Limb (tissue), 2 donors: ENCODE measurements around the gene LCT.
A peak's percentile ranks its signal among the peaks of the same experiment; 100 is the strongest.
"Not testable (repeated sequence)": the region's sequence is repeated elsewhere in the genome, so short reads cannot be mapped to it uniquely, and the experiment has no call there.

Experiments used
- DNase-seq, 2 donors: peaks; one replicate each; pipeline ENCODE4 v3.0.0-alpha.2; 2016; ENCODE audit errors: extremely low spot score in 2 of 2

The LCT gene

GRCh38 chr2:135836596-135837270, at the start of gene LCT:
Gene LCT (minus strand): TSS chr2:135837184. CDS start chr2:135837169, 15 bp downstream.
- no peak for DNase-seq

DNA sequence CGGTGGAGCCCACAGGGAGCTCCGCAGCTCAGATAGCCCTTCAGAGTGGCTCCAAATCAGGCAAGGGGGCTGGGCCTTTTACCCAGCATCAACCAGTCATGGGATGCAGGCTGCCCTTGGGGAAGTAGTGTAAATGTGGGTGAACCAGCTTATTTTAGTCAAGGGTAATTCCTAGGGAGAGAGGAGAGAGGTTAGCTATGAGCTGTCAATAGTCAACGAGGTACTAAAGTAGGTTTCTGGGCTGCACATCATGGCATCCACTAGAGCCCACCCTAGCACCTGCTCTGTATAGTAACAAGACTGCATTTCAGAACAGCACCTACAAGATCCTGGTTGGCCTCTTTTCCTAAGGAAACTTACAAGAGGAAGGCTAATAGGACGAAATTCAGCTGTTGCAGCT, 48.7 kb upstream of the LCT start:
- DNase-seq, result no peak

DNA sequence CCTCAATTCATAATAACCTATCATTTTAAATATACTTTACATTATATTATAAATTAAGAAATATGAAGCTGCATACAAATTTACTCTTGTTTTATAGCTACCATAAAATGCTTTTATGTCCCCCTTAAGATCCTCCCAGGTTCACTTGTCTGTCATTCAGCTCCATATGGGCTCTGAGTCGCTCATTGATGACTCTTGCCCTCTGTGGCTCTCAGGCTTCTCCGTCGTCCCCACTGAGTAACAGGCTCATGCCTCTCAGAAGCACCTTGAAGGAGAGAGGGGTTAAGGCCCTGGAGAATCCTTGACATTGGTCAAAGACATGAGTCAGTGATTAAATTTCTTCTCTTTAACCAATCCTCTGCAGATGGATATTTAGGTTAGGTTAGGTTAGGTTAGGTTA, 45.4 kb upstream of the LCT start:
- DNase-seq, result no peak

DNA sequence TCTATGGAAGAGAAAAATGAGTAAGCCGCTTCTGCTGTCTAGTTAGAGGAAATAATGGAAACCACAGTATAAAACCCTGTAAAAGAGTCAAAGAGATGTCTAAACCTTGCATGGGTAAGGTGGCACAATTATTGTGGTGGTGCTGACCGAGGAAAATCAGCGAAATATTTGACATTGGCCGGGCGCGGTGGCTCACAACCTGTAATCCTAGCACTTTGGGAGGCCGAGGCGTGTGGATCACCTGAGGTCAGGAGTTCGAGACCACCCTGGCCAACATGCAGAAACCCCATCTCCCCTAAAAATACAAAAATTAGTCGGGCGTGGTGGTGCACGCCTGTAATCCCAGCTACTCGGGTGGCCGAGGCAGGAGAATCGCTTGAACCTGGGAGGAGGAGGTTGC, 39.8 kb upstream of the LCT start:
- not testable (repeated sequence) for DNase-seq

- DNase-seq, result peak; percentile 97 to 98
Observed at GRCh38 chr2:135876066-135876711, 39.2 kb upstream of the LCT start, which contains the start of gene MCM6. Gene MCM6 (minus strand): TSS chr2:135876443. CDS start chr2:135876365, 78 bp downstream.

DNA sequence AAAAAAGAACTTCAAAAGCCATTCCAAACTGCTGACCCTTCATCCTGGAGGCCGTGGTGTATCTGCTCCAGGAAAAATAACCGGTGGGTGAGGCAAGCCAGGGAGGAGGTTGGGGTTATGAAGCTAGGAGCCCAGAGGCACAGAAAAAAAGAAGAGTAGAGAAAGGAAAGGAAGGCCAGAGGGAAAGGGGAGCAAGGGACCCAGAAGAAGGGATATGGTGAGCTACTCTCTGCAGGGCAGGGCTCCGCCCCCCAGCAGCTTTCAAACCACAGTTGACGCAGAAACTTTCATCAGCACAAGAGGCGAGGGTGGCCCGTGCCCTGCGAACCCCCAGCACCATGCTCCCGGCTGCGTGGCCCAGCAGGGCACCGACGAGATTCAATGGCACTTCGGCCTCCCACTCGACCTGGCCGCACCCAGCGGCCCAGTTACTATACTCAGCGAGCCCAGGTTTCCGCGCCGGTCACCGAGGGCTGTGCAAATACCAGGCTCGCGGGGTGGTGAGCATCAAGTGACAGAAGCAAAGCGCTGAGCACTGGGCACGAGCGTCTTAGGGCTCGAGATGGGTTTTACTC, 38.6 kb upstream of the LCT start:
- DNase-seq, result peak in 1 of 2 donors; percentile 26

DNA sequence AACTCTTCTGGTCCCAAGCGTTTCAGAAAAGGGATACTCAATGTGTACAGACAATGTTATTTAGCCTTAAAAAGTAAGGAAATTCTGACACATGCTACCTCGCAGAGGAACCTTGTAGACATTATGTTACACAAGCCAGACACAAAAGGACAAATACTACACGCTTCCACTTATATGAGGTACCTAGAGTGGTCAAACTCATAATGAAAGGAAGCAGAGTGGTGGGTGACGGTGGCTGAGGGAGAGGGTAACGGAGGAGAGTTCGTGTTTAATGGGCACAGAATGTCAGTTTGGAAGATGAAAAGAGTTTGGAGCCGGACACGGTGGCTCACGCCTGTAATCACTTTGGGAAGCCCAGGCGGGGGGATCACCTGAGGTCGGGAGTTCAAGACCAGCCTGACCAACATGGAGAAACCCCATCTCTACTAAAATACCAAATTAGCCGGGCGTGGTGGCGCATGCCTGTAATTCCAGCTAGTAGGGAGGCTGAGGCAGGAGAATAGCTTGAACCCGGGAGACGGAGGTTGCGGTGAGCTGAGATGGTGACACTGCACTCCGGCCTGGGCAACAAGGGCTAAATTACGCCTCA, 37.9 kb upstream of the LCT start:
- DNase-seq, result no peak

- DNase-seq, result no peak
Observed at GRCh38 chr2:135870571-135870970, 33.6 kb upstream of the LCT start.

- DNase-seq, result no peak
Observed at GRCh38 chr2:135863233-135863632, 26.2 kb upstream of the LCT start.

DNA sequence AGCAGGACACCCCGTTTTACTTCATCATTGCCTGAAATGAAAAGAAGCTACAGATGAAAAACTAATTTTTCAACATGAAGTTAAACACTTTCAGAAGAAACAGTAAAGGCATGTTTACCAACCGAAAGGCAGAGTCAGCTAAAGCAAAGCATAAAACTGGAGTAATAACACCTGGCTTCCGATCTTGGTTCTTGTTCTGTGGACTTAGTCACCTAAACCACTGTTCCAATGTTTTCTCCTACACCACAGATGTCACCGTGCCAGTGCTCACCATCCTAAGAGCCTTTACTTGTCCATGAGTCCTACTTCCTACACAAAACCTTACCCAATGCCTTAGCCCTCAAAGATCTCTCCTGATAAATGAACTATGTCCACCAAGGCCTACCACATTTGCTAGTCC, 25.7 kb upstream of the LCT start:
- DNase-seq, result no peak

GRCh38 chr2:135853401-135853800, 16.4 kb upstream of the LCT start:
- DNase-seq, result no peak

GRCh38 chr2:135851858-135852257, 14.9 kb upstream of the LCT start:
- no peak for DNase-seq

DNA sequence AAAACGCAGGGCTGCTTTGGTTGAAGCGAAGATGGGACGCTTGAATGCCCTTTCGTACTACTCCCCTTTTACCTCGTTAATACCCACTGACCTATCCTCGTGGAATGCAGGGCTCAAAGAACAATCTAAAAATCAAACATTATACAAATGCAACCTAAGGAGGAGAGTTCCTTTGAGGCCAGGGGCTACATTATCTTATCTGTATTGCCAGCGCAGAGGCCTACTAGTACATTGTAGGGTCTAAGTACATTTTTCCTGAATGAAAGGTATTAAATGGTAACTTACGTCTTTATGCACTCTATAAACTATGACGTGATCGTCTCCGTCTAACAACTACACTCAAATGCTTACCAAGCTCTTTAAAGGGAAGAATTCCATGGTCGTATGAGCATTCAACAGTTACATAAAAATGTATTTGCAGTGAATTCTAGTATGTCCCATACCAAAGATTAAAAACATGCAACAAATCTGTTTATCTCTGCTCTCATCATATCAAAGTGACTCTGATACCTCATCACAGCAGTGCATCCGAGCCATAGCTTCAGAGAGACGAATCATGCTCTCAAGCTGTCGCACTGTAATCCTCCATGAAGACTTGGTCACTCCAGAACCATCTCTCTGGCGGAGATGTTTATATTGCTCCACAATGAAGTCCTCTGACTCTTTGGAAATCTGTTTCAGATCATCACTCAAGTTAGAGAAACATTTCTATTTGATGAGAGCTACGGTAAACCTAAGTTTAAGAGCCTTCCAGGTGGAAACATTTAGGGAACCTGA, 14.1 kb upstream of the LCT start:
- DNase-seq, result no peak

DNA sequence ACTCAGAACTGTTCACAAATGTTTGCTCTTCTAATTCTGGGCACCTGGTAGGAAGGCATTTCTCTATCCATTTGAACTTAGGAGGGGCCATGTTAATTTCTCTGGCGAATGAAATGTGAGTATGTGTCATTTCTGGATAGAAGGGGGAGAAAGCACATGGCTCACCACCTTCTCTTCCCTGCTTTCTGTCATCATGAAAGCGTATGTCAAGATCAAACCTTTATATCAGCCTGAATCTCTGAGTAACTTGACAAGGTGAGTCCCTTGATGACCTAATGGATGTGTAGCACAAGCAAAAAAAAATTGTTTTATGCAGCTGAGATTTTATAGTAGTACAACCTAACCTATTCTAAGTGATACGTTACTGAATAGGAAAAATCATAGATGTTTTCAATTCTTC, 12.1 kb upstream of the LCT start:
- DNase-seq, result no peak

GRCh38 chr2:135845997-135846396, 9.0 kb upstream of the LCT start:
- DNase-seq, result no peak

DNA sequence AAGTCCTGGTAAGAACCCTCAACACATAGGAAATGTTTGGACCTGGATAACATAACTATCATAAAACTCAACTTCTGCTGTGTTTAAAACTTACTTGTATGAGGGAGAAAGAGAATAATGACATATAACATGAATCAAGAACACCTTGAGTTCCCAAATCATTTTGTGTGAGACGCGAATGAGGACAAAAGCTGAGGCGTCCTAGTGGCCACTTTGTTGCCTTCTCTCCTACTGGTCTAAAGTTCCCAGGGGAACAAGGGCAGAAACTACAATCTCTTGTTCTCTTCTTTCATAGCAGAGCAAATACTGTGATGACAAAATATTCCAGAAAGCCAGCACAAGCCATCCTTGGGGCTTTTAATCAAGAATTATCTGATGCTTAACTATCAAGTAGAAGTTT, 8.3 kb upstream of the LCT start:
- no peak for DNase-seq

- no peak for DNase-seq
Observed at GRCh38 chr2:135844301-135844895, 7.4 kb upstream of the LCT start.

DNA sequence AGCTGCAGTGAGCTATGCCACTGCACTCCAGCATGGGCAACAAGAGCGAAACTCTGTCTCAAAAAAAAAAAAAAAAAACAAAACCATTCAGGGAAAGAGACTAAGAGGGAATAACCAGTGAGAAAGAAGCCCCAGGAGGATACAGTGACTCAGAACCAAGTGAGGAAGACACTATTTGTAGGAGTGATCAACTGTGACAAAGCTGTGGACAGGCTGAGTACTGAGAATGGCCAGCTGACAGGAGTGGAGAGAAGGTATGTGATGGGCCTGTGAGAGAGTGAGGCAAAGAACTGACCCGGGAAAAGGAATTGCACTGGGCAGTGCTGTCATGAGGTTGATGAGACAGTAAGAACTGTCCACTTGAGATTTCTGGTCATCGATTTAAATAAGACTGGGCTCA, 6.7 kb upstream of the LCT start:
- DNase-seq, result no peak

DNA sequence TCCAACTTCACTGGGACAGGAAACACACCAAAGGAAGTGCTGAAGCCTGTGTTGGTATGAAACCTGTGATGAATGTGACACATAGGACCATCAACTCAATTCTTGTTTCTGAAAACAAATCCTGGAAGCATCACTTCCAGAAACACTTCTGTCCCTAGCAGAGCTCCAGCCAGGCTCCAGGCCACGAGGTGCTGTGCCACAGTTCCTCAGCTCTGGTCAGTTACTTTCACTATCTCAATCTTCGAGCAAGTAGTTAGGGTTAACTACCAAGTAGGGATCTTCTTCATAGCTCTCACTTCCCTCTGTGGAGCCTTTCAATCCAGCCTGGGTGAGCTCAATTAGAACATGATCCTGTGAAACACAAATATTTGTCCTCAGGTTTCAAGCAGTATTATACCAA, 3.6 kb upstream of the LCT start:
- DNase-seq, result no peak

DNA sequence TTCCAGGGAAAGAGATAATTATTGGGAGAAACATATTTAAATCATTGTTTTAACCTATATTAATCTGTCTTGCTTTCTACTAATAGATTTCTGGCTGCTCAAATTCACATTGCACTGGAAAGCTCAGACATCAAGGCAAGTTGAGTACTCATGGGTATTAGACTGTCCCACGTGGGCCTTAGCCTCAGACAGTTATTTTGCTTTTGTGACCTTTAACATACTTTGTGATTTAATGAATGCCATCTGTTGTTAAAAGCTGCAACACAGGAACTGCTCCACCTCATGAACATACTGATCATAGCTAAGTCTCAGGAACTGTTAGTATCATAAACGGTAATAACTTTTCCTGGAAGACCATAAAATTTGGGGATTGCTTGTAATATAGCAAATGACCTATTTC, 2.7 kb upstream of the LCT start:
- peak in 1 of 2 donors; percentile 60 for DNase-seq

DNA sequence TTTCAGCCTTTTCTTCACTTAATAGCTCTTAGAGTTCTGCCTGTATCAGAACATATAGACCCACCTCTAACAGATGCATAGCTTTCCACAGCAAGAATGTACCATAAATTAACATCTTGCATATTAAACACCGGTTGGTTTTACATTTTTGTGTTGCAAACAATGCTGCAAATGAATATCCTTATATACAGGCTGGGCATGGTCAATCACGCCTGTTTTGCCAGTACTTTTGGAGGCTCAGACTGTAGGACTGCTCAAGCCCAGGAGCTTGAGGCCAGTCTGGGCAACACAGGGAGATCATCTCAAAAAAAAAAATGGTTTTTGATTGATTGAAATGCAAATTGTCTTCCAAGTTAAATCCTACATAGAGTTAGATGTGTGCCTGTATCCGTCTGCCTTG, 1.5 kb upstream of the LCT start:
- no peak for DNase-seq
